WTC11 (cell line): Measurements from ENCODE around the gene HSPBAP1.

Experiments used
- ATF1 ChIP-seq: sonication (generic); formaldehyde crosslinking; IDR thresholded peaks from 2 replicates; pipeline ENCODE4 v1.8.1; 2023; ENCODE audit warnings: mild to moderate bottlenecking, moderate library complexity, missing genetic modification reagents
- ATF2 ChIP-seq: sonication (generic); formaldehyde crosslinking; IDR thresholded peaks from 2 replicates; pipeline ENCODE4 v1.8.1; 2022; ENCODE audit warnings: low read depth, missing genetic modification reagents, borderline replicate concordance
- CBFB ChIP-seq: sonication (generic); formaldehyde crosslinking; IDR thresholded peaks from 2 replicates; pipeline ENCODE4 v1.8.1; 2022; ENCODE audit warnings: mild to moderate bottlenecking, low read depth, missing genetic modification reagents
- CTCF ChIP-seq: fragments of 200-600 bp; IDR thresholded peaks from 2 replicates; pipeline ENCODE4 v1.8.0; 2022; ENCODE audit warnings: antibody characterized with exemption
- E2F1 ChIP-seq: sonication (generic); formaldehyde crosslinking; IDR thresholded peaks from 2 replicates; pipeline ENCODE4 v1.8.0; 2022; ENCODE audit warnings: mild to moderate bottlenecking, missing genetic modification reagents
- FOXJ3 ChIP-seq: sonication (generic); formaldehyde crosslinking; IDR thresholded peaks from 2 replicates; pipeline ENCODE4 v1.9.0; 2021; ENCODE audit warnings: missing genetic modification reagents, mild to moderate bottlenecking, borderline replicate concordance
- FOXP1 ChIP-seq: sonication (generic); formaldehyde crosslinking; IDR thresholded peaks from 2 replicates; pipeline ENCODE4 v1.8.0; 2022; ENCODE audit warnings: missing genetic modification reagents, mild to moderate bottlenecking, moderate library complexity, borderline replicate concordance
- SMAD3 ChIP-seq: sonication (generic); formaldehyde crosslinking; IDR thresholded peaks from 2 replicates; pipeline ENCODE4 v1.8.0; 2022; ENCODE audit warnings: missing genetic modification reagents, mild to moderate bottlenecking, borderline replicate concordance
- TP53 ChIP-seq: sonication (generic); formaldehyde crosslinking; IDR thresholded peaks from 2 replicates; pipeline ENCODE4 v1.8.1; 2023; ENCODE audit warnings: mild to moderate bottlenecking, missing genetic modification reagents
- USF2 ChIP-seq: sonication (generic); formaldehyde crosslinking; IDR thresholded peaks from 2 replicates; pipeline ENCODE4 v1.8.1; 2023; ENCODE audit warnings: mild to moderate bottlenecking, missing genetic modification reagents, moderate library complexity
- ZNF281 ChIP-seq: sonication (generic); formaldehyde crosslinking; IDR thresholded peaks from 2 replicates; pipeline ENCODE4 v1.8.0; 2023; ENCODE audit warnings: mild to moderate bottlenecking, missing genetic modification reagents
- ZNF671 ChIP-seq: fragments of 250-450 bp; sonication (Bioruptor Pico); IDR thresholded peaks from 2 replicates; pipeline ENCODE4 v1.8.0; 2021; ENCODE audit warnings: mild to moderate bottlenecking

GRCh38 chr3:122824465-122825381 lies 31.1 kb upstream of the HSPBAP1 start:
- TF ChIP-seq E2F1 (CRISPR knock-in tag) (no peak), CTCF (no peak), CBFB (CRISPR knock-in tag) (no peak), ATF2 (CRISPR knock-in tag) (no peak), FOXJ3 (no peak), USF2 (CRISPR knock-in tag) (no peak), ATF1 (CRISPR knock-in tag) (no peak), ZNF671 (CRISPR knock-in tag) (no peak), FOXP1 (CRISPR knock-in tag) (no peak), SMAD3 (CRISPR knock-in tag) (no peak), TP53 (CRISPR knock-in tag) (no peak), ZNF281 (CRISPR knock-in tag) (no peak)
